Breast epithelium (tissue), 3 donors: ENCODE data around the gene SELP.

Source experiments
- POLR2A ChIP-seq: fragments of 450-650 bp; IDR thresholded peaks from one replicate; pipeline ENCODE4 v1.6.1; 2016; ENCODE audit warnings: antibody characterized with exemption, mild to moderate bottlenecking, moderate library complexity
- POLR2AphosphoS5 ChIP-seq, 3 donors: sonication (generic); formaldehyde crosslinking; IDR thresholded peaks; one replicate each; pipeline ENCODE4 v1.6.1; 2017; ENCODE audit warnings: antibody characterized with exemption in 3 of 3
- TF ChIP-seq, protein P1 (sequence below), 3 donors: fragments of 450-650 bp; IDR thresholded peaks; one replicate each; pipeline ENCODE4 v1.5.1; 2016 to 2017; ENCODE audit warnings: antibody characterized with exemption in 3 of 3, mild to moderate bottlenecking in 3 of 3, moderate library complexity in 3 of 3

- TF ChIP-seq, protein P1, sequence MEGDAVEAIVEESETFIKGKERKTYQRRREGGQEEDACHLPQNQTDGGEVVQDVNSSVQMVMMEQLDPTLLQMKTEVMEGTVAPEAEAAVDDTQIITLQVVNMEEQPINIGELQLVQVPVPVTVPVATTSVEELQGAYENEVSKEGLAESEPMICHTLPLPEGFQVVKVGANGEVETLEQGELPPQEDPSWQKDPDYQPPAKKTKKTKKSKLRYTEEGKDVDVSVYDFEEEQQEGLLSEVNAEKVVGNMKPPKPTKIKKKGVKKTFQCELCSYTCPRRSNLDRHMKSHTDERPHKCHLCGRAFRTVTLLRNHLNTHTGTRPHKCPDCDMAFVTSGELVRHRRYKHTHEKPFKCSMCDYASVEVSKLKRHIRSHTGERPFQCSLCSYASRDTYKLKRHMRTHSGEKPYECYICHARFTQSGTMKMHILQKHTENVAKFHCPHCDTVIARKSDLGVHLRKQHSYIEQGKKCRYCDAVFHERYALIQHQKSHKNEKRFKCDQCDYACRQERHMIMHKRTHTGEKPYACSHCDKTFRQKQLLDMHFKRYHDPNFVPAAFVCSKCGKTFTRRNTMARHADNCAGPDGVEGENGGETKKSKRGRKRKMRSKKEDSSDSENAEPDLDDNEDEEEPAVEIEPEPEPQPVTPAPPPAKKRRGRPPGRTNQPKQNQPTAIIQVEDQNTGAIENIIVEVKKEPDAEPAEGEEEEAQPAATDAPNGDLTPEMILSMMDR (IDR thresholded peaks at IDR 0.05), result no peak
- TF ChIP-seq POLR2A (no peak), POLR2AphosphoS5 (IDR thresholded peaks at IDR 0.05) (no peak)
Measured at GRCh38 chr1:169610108-169610507, 19.8 kb downstream of the SELP start.
